Smooth muscle cell (in vitro differentiated cells): ENCODE data around the gene SULT2B1. TPM values are rescaled to one million over a fixed set of nuclear protein-coding genes. Genes with fewer than 3 reads are reported as not detected.

ENCODE experiments used
- DNase-seq: peaks from one replicate; lab custom pipeline; 2025; ENCODE audit not compliant: unreplicated experiment; lab: John Stamatoyannopoulos, UW
- H2AFZ ChIP-seq: fragments of 200-600 bp; sonication (generic); 2 replicates; pipeline ENCODE4 v1.6.0; 2016; ENCODE audit warnings: antibody characterized with exemption, low read depth, mild to moderate bottlenecking
- H3F3A ChIP-seq: fragments of 200-600 bp; sonication (generic); 2 replicates; pipeline ENCODE4 v1.6.0; 2017; ENCODE audit warnings: antibody characterized with exemption, low read depth
- H3K27ac ChIP-seq: fragments of 200-600 bp; sonication (generic); 2 replicates; pipeline ENCODE4 v1.5.1; 2016; ENCODE audit warnings: low read depth, mild to moderate bottlenecking
- H3K27me3 ChIP-seq: fragments of 200-600 bp; sonication (generic); 2 replicates; pipeline ENCODE4 v1.6.1; 2016; ENCODE audit warnings: low read depth, mild to moderate bottlenecking
- H3K36me3 ChIP-seq: fragments of 200-600 bp; sonication (generic); 2 replicates; pipeline ENCODE4 v1.5.1; 2016; ENCODE audit warnings: low read depth
- H3K4me1 ChIP-seq: fragments of 200-600 bp; sonication (generic); 2 replicates; pipeline ENCODE4 v1.5.1; 2016; ENCODE audit warnings: low read depth
- H3K4me2 ChIP-seq: fragments of 200-600 bp; sonication (generic); 2 replicates; pipeline ENCODE4 v1.6.0; 2016; ENCODE audit warnings: mild to moderate bottlenecking
- H3K4me3 ChIP-seq: fragments of 200-600 bp; sonication (generic); 2 replicates; pipeline ENCODE4 v1.5.1; 2016; ENCODE audit warnings: mild to moderate bottlenecking
- H3K79me2 ChIP-seq: fragments of 200-600 bp; sonication (generic); 2 replicates; pipeline ENCODE4 v1.6.0; 2016; ENCODE audit warnings: low read depth, mild to moderate bottlenecking
- H3K9ac ChIP-seq: fragments of 200-600 bp; sonication (generic); 2 replicates; pipeline ENCODE4 v1.6.0; 2016; ENCODE audit warnings: low read depth
- H3K9me3 ChIP-seq: fragments of 200-600 bp; sonication (generic); replicated peaks from 2 replicates; pipeline ENCODE4 v1.5.1; 2016; ENCODE audit warnings: low read depth
- H4K20me1 ChIP-seq: fragments of 200-600 bp; sonication (generic); 2 replicates; pipeline ENCODE4 v1.6.0; 2016; ENCODE audit warnings: low read depth
- CTCF ChIP-seq: fragments of 200-600 bp; sonication (generic); IDR thresholded peaks from 2 replicates; pipeline ENCODE4 v1.5.1; 2017; ENCODE audit warnings: borderline replicate concordance, mild to moderate bottlenecking, antibody characterized with exemption; ENCODE audit not compliant: insufficient read depth, poor library complexity, severe bottlenecking
- WGBS: methylation state at CpG from one replicate; pipeline ENCODE4 v1.1.7; 2016; ENCODE audit warnings: low lambda C conversion rate; 5-methylcytosine and 5-hydroxymethylcytosine counted together
- polyA plus RNA-seq: library from polyadenylated mRNA; unstranded; fragments of >200 nt; fragmentation: Nextera tagmentation; extraction: Ambion mirVana; gene quantifications from 2 replicates; pipeline ENCODE4 v1.2.1, GENCODE V29; 2016
- total RNA-seq: library from RNA; depleted of rRNA; stranded (reverse); fragments of >200 nt; gene quantifications from 2 replicates; pipeline ENCODE4 v1.2.3, GENCODE V29; 2014

The SULT2B1 gene
- total and polyA plus RNA-seq, 2 experiments from 2014 or later, result 1.7 to 2.3 TPM

GRCh38 chr19:48598996-48599700 lies 47.2 kb downstream of the SULT2B1 start:
- DNase-seq, result no peak
- 82% methylated on average over 27 of the region's 30 CpGs for WGBS
- no peaks in the 10 kb centered on the region for H3K36me3 ChIP-seq
- no peaks in the 10 kb centered on the region for H3F3A ChIP-seq
- no peak overlapping the region for H3K4me3 ChIP-seq
- H3K27ac ChIP-seq, result no peak overlapping the region
- no peak overlapping the region for H3K9ac ChIP-seq
- no peak overlapping the region for H2AFZ ChIP-seq
- no peak for TF ChIP-seq CTCF
- H3K79me2 ChIP-seq, result no peaks in the 10 kb centered on the region
- H3K4me2 ChIP-seq, result no peak overlapping the region
- H3K4me1 ChIP-seq, result no peaks in the 10 kb centered on the region
- H4K20me1 ChIP-seq, result no peaks in the 10 kb centered on the region
- H3K27me3 ChIP-seq, result no peaks in the 10 kb centered on the region
- H3K9me3 ChIP-seq, result no peaks in the 10 kb centered on the region

- Histone ChIP-seq H3K27me3 (no peaks in the 10 kb centered on the region), H3K4me3 (no peak overlapping the region), H3K4me1 (no peaks in the 10 kb centered on the region), H3K9ac (no peak overlapping the region), H3F3A (no peaks in the 10 kb centered on the region), H3K36me3 (no peaks in the 10 kb centered on the region), H3K4me2 (no peak overlapping the region), H4K20me1 (no peaks in the 10 kb centered on the region), H3K9me3 (no peaks in the 10 kb centered on the region), H2AFZ (no peak overlapping the region), H3K27ac (no peak overlapping the region), H3K79me2 (no peaks in the 10 kb centered on the region)
- 91% methylated on average over 15 of the region's 21 CpGs for WGBS
- no peak for TF ChIP-seq CTCF
- DNase-seq, result no peak
Measured at GRCh38 chr19:48600679-48601417, 48.9 kb downstream of the SULT2B1 start.

GRCh38 chr19:48603001-48603400 lies 51.0 kb downstream of the SULT2B1 start:
- Histone ChIP-seq H4K20me1 (no peaks in the 10 kb centered on the region), H3K4me2 (no peak overlapping the region), H3K27ac (no peak overlapping the region), H3K36me3 (no peaks in the 10 kb centered on the region), H3F3A (no peaks in the 10 kb centered on the region), H3K9ac (no peak overlapping the region), H3K79me2 (no peaks in the 10 kb centered on the region), H2AFZ (no peak overlapping the region), H3K27me3 (no peaks in the 10 kb centered on the region), H3K4me3 (no peak overlapping the region), H3K9me3 (no peaks in the 10 kb centered on the region), H3K4me1 (no peaks in the 10 kb centered on the region)
- DNase-seq, result no peak
- 93% methylated on average over 9 of the region's 9 CpGs for WGBS
- no peak for TF ChIP-seq CTCF
